ENCODE data around the gene XRCC3. TPM values are rescaled to one million over a fixed set of nuclear protein-coding genes. Genes with fewer than 3 reads are reported as not detected.

Gene XRCC3
- total RNA-seq, 1 experiment from 2014 or later, result 27.7 TPM

DNA sequence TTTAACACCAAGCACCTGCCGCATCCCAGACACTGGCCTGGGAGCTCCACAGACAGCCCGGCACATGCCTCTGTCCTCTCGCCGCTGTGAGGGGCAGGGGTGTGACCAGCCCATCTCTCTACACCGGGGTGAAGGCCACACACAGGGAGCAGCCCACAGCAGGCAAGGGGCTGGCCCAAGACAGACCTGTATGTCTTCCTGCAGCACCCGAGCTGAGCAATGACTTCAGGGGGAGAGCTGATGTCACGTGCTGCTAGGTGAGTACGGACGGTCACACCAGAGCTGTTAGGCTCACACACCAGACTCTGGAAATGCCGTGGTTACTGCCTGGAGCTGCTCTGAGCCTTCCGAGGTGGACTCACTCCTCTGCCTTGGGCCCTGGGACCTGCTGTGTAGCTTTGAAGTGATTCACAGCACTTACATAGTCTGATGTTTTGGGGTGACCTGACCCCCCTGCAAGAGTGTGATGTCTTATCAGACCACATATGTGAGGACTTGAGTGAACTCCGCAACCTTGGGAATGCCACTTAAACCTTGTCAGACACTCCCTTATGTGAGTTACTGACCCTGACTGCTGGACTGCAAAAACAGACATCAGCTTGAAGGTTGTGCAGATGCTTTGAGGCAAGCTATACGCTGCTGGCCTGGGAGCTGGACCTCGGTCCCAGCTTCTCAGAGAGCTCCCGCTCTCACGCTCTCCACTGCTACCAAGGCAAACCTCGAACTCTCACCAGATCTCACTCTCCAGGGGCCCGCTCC, 1.8 kb downstream of the XRCC3 start:
- in situ Hi-C loops (cut with HindIII; ENCODE audit: low pct_unique_long_range_greater_than_20kb, low sequenced_read_pairs), result no loop called here

DNA sequence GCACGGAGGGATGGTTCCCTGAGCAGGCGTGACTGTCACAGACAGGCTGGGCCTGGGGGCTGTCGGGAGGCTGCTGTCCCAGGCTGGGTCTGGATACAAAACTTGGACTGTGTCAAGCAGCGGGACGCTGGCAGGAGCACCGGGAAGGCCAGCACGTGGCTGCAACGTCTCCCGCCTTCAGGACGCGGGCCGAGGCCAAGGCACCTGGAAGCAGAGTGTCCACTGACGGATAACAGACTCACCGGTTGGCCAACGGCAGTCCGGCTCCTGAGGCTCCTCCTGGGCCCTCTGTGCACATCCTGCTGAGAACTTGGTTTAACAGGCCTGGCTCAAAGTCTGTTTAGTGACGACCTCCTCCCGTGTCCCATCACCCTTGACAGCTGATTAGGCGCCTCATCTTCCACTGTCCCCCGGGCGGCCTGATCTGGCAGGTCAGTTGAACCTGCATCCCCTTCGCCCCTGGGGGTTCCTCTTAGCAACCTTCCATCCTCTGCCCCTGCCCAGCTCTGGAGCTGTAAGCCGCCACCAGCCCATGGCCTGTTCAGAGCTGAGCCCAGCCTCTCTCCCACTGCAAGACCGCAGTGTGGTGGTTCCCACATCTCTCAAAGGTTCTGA, 2.5 kb downstream of the XRCC3 start:
- in situ Hi-C loops (cut with HindIII; ENCODE audit: low pct_unique_long_range_greater_than_20kb, low sequenced_read_pairs), result no loop called here
- no peak for DNase-seq (ENCODE audit: low read depth, low spot score)

More for the DNA sequence above, 1.8 kb downstream of the XRCC3 start:
- DNase-seq (ENCODE audit: low read depth, low spot score), result no peak

DNA sequence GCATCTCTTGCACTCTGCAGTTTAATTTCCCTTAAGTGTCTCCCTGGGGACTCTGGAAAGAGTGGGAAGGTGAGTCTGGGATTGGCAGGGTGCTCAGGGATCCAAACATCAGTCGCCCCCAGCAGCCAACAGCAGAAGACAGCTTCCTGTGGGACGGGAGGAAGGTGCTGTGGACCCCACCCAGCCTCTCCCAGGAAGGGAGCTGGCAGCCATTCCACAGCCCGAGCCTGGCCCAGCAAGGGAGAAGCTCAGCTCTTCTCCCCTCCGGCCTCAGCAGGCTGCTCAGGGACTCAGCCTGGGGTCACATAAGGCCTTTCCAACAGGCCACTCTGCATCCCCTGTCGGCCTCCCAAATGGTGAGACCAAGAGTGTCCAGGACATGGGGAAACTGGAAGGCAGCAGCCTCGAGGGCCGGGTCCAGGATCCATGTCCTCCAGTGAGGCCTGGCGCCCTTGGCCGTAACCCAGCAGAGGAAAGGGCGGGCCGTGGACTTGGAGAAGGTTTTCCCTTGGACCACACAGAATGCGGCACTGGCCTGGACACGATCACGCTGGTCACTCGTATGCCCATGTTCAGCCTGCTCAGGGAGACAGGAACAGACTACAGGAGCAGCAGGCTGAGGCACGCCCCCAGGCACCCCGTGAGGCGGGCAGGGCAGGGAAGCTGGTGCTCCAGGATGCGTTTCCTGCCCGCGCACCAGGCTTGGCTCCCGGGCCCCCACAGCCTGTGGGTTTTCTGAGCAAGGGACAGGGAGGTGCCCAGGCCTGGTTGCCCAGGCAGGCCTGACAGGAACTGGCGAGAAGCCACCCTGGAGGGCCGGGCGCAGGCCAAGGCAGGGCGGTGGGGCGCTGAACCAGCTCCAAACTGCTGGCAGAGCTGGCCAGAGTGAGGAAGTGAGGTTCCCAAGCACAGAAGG, 3.5 kb downstream of the XRCC3 start:
- in situ Hi-C loops (cut with HindIII; ENCODE audit: low pct_unique_long_range_greater_than_20kb, low sequenced_read_pairs), result no loop called here
- DNase-seq (ENCODE audit: low read depth, low spot score), result no peak

DNA sequence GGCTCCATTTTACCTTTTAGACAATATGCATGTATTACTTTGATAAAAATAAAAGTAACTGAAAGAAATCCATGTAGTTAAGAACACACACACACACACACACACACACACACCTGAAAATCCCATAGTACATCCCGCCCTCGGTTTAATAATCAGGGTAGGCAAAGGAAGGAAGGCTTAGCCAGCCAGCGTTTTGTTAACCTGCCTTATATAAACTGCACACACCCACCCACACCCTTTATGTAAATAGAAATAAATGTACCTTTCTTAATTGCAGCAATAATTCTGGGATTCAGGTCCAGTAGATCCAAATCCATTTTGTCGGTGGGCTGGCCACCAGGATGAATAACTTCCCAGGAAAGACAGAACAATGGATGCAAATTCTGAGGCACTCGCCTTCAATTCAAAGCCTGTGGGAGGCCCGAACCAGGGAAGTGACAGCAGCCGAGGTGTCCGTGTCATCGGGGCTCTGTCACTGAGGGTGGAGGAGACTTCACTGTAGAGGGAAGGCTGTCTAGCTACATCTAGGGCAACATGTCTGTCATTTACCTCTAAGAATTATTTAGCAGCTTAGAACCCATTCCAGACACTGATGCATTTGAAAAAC, 4.4 kb downstream of the XRCC3 start:
- DNase-seq (ENCODE audit: low read depth, low spot score), result no peak
- in situ Hi-C loops (cut with HindIII; ENCODE audit: low pct_unique_long_range_greater_than_20kb, low sequenced_read_pairs), result no loop called here

GRCh38 chr14:103709814-103710213, 5.4 kb downstream of the XRCC3 start:
- no peak for DNase-seq (ENCODE audit: low read depth, low spot score)
- in situ Hi-C loops (cut with HindIII; ENCODE audit: low pct_unique_long_range_greater_than_20kb, low sequenced_read_pairs), result no loop called here

- in situ Hi-C loops (cut with HindIII; ENCODE audit: low pct_unique_long_range_greater_than_20kb, low sequenced_read_pairs), result no loop called here
- DNase-seq (ENCODE audit: low read depth, low spot score), result no peak
These were observed 6.5 kb downstream of the XRCC3 start for GRCh38 chr14:103708750-103709187.

DNA sequence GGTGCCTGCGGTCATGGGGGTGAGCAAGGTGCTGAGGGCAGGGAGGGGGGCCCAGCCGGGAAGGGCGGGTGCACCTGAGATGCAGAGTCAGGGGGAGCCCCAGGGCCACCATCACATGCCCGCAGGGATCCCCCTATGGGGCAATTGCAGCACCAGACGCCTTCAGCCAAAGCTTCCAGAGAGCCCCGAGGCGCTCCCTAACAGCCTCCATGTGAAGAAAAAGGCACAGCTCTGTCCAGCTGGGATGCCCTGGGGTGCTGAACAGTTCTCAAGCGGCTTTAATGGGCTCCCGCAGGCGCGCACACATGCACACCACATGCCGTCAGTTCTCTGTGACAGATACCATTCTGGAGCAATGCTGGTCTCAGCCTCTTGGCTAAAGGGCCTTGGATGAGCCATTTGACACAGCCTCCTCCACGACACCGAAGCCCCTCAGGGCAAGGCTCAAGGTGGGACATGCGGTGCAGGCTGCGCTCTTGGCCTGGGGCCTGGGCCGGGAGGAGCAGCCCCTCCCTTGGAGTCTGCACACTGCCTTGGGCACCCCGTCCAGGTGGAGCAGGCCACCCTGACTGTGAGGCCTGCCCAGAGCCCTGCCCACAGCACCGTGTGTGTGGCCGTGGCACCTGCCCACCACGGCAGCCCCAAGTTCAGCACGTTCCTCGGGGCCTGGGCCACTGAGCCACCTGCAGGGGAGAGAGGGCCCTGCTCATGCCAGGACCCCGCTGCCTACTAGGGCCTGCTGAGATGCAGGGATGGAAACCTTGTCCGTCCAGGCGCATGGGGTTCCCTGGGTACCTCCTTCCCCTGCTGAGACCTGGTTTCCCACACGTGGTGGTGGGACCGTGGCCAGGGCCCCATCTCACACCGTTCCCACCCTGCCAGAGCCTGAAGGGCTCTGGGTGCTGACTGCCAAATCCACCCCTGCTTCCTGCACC, 7.7 kb downstream of the XRCC3 start:
- in situ Hi-C loops (cut with HindIII; ENCODE audit: low pct_unique_long_range_greater_than_20kb, low sequenced_read_pairs), result no loop called here
- no peak for DNase-seq (ENCODE audit: low read depth, low spot score)

- in situ Hi-C loops (cut with HindIII; ENCODE audit: low pct_unique_long_range_greater_than_20kb, low sequenced_read_pairs), result no loop called here
- DNase-seq (ENCODE audit: low read depth, low spot score), result no peak
These were observed 8.5 kb downstream of the XRCC3 start for GRCh38 chr14:103706551-103707328.

DNA sequence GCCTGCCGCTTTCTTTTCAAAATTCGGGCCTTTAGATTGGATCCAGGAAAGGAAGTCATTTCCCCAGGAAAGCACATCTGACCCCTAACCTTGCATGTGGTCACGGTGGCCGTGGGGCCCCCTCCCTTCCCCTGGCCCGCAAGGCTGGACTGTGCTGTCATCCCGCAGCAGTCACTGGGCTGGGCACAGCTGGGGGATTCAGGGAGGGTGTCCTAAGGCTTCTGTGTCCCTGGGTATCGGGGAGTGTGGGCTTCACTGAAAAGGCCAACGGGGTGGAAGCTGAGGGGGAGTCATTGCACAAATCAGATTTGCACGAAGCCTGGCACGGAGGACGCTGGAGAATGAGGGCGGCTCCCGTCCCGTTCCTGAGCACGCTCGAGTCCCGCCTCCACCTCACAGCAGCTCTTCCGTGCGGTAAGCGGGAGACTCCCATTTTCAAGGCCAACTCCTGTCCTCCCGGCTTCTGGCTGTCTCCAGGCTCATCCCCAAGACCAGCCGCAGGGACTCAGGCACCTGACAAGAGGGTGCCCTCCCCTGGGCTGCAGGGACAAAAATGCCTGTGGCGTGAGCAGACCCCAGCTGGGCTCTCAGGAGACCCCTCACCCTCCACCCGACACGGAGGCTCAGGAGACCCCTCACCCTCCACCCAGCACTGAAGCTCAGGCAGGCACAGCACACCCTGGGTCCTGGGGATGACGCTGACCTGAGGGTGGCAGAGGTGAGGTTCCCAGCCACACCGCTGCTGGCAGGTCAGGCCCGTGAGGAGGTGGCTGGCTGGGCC, 9.6 kb downstream of the XRCC3 start:
- DNase-seq (ENCODE audit: low read depth, low spot score), result no peak
- in situ Hi-C loops (cut with HindIII; ENCODE audit: low pct_unique_long_range_greater_than_20kb, low sequenced_read_pairs), result no loop called here

- no peak for DNase-seq (ENCODE audit: low read depth, low spot score)
- in situ Hi-C loops (cut with HindIII; ENCODE audit: low pct_unique_long_range_greater_than_20kb, low sequenced_read_pairs), result no loop called here
These were observed 10.1 kb downstream of the XRCC3 start for GRCh38 chr14:103705118-103705503.

- in situ Hi-C loops (cut with HindIII; ENCODE audit: low pct_unique_long_range_greater_than_20kb, low sequenced_read_pairs), result no loop called here
- no peak for DNase-seq (ENCODE audit: low read depth, low spot score)
These were observed 10.5 kb downstream of the XRCC3 start for GRCh38 chr14:103704708-103705107.

DNA sequence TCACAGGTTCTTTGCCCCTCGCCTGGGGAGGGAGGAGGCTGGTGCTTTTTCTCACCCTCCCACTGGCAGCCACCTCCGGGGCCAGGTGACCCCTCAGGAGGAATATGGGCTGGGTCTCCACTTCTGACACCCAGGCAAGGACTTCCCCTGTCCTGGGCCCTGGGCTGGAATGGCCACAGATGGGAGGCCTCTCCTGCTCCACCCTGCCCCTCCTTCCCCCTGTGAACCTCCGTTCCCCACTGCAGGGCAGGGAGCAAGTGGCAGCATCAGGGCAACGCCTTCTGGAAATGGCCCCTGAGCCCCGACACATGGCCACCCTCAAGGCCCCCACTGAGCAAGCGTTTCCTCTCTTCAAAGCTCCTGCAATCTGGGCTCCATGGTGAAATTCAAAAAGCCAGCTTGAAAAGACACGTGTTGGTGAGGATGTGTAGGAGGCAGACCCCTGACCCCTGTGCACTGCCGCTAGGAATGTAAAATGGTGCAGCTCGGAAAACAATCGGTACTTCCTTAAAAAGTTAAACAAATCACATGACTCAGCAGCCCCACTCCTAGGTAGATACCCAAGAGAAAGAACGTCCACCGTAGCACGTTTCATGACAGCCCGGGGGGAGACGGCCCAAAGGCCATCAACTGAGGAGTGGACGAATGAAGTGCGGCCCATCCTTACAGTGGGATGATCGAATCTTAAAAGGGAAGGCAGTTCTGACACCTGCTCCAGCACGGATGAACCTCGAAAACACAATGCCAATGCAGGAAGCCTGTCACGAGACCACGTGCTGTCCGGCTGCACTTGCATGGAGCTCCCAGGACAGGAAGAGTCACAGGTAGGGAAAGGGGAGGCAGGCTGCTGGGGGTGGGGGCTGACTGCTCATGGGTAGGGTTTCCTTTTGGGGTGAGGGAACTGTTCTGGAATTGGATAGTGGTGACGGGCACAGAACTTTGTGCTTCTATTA, 11.5 kb downstream of the XRCC3 start:
- in situ Hi-C loops (cut with HindIII; ENCODE audit: low pct_unique_long_range_greater_than_20kb, low sequenced_read_pairs), result no loop called here

GRCh38 chr14:103702497-103703432, 12.5 kb downstream of the XRCC3 start:
- no peak for DNase-seq (ENCODE audit: low read depth, low spot score)
- in situ Hi-C loops (cut with HindIII; ENCODE audit: low pct_unique_long_range_greater_than_20kb, low sequenced_read_pairs), result no loop called here

More for the DNA sequence above, 11.5 kb downstream of the XRCC3 start:
- DNase-seq (ENCODE audit: low read depth, low spot score), result no peak

GRCh38 chr14:103702095-103702494, 13.2 kb downstream of the XRCC3 start:
- no peak for DNase-seq (ENCODE audit: low read depth, low spot score)

More at GRCh38 chr14:103702095-103702494, 13.2 kb downstream of the XRCC3 start:
- in situ Hi-C loops (cut with HindIII; ENCODE audit: low pct_unique_long_range_greater_than_20kb, low sequenced_read_pairs), result no loop called here

Measured in SK-MEL-5 (cell line).